HEK293 (cell line): Measurements from ENCODE around the gene FHIT.

Experiments used
- BCL11A ChIP-seq: fragments of 450-650 bp; formaldehyde crosslinking; IDR thresholded peaks from 2 replicates; pipeline ENCODE4 v1.5.1; 2016; ENCODE audit warnings: low read depth, missing biosample characterization, missing genetic modification characterization
- SP2 ChIP-seq: fragments of 450-650 bp; formaldehyde crosslinking; IDR thresholded peaks from 2 replicates; pipeline ENCODE4 v1.5.1; 2016; ENCODE audit warnings: missing biosample characterization, missing genetic modification characterization
- ZBTB21 ChIP-seq: fragments of 450-650 bp; formaldehyde crosslinking; IDR thresholded peaks from 2 replicates; pipeline ENCODE4 v1.5.1; 2017; ENCODE audit warnings: missing biosample characterization, missing genetic modification characterization
- ZNF175 ChIP-seq: fragments of 450-650 bp; formaldehyde crosslinking; IDR thresholded peaks from 2 replicates; pipeline ENCODE4 v1.5.1; 2016; ENCODE audit warnings: missing biosample characterization, missing genetic modification characterization
- ZNF266 ChIP-seq: fragments of 450-650 bp; formaldehyde crosslinking; IDR thresholded peaks from 2 replicates; pipeline ENCODE4 v1.5.1; 2016; ENCODE audit warnings: missing biosample characterization, missing genetic modification characterization, low read depth
- ZNF292 ChIP-seq: fragments of 450-650 bp; formaldehyde crosslinking; IDR thresholded peaks from 2 replicates; pipeline ENCODE4 v1.5.1; 2016; ENCODE audit warnings: low read depth, missing biosample characterization, missing genetic modification characterization, borderline replicate concordance
- TF ChIP-seq, protein P1 (sequence below): fragments of 450-650 bp; formaldehyde crosslinking; IDR thresholded peaks from 2 replicates; pipeline ENCODE4 v1.5.1; 2016; ENCODE audit warnings: missing biosample characterization, missing genetic modification characterization
- TF ChIP-seq, protein P2 (sequence below): sonication (generic); formaldehyde crosslinking; IDR thresholded peaks from 2 replicates; pipeline ENCODE4 v1.8.1; 2022; ENCODE audit warnings: mild to moderate bottlenecking, moderate library complexity, missing genetic modification reagents
- TF ChIP-seq, protein P3 (sequence below): fragments of 450-650 bp; formaldehyde crosslinking; IDR thresholded peaks from 2 replicates; pipeline ENCODE4 v1.5.1; 2016; ENCODE audit warnings: missing biosample characterization, missing genetic modification characterization

DNA sequence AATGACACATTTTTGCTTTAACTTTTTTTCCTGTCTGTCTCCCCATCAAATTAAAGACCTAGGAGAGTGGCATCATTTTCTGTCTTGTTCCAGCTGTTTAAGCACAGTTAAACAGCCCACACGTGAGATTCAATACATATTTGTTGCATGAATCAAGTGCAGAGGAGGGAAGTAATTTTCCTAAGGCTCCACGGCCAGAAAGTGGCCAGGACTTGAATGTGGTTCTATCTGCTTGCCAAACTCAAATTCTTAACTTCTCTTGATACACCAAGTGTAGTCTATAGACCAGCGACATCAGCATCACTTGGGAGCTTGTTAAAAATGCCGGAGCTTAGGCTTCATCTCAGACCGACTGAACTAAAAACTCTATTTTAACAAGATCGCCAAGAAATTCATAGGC lies 1476.6 kb downstream of the FHIT start:
- TF ChIP-seq, protein P1, sequence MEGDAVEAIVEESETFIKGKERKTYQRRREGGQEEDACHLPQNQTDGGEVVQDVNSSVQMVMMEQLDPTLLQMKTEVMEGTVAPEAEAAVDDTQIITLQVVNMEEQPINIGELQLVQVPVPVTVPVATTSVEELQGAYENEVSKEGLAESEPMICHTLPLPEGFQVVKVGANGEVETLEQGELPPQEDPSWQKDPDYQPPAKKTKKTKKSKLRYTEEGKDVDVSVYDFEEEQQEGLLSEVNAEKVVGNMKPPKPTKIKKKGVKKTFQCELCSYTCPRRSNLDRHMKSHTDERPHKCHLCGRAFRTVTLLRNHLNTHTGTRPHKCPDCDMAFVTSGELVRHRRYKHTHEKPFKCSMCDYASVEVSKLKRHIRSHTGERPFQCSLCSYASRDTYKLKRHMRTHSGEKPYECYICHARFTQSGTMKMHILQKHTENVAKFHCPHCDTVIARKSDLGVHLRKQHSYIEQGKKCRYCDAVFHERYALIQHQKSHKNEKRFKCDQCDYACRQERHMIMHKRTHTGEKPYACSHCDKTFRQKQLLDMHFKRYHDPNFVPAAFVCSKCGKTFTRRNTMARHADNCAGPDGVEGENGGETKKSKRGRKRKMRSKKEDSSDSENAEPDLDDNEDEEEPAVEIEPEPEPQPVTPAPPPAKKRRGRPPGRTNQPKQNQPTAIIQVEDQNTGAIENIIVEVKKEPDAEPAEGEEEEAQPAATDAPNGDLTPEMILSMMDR (tag by site-specific recombination): no peak
- TF ChIP-seq ZNF175 (tag by site-specific recombination): no peak
- TF ChIP-seq, protein P2, sequence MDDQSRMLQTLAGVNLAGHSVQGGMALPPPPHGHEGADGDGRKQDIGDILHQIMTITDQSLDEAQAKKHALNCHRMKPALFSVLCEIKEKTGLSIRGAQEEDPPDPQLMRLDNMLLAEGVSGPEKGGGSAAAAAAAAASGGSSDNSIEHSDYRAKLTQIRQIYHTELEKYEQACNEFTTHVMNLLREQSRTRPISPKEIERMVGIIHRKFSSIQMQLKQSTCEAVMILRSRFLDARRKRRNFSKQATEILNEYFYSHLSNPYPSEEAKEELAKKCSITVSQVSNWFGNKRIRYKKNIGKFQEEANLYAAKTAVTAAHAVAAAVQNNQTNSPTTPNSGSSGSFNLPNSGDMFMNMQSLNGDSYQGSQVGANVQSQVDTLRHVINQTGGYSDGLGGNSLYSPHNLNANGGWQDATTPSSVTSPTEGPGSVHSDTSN (CRISPR knock-in tag): no peak
- TF ChIP-seq, protein P3, sequence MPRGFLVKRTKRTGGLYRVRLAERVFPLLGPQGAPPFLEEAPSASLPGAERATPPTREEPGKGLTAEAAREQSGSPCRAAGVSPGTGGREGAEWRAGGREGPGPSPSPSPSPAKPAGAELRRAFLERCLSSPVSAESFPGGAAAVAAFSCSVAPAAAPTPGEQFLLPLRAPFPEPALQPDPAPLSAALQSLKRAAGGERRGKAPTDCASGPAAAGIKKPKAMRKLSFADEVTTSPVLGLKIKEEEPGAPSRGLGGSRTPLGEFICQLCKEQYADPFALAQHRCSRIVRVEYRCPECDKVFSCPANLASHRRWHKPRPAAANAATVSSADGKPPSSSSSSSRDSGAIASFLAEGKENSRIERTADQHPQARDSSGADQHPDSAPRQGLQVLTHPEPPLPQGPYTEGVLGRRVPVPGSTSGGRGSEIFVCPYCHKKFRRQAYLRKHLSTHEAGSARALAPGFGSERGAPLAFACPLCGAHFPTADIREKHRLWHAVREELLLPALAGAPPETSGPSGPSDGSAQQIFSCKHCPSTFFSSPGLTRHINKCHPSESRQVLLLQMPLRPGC (tag by site-specific recombination): no peak
- no peak for TF ChIP-seq ZBTB21 (tag by site-specific recombination)
- no peak for TF ChIP-seq SP2 (tag by site-specific recombination)
- TF ChIP-seq BCL11A (tag by site-specific recombination): no peak
- no peak for TF ChIP-seq ZNF266 (tag by site-specific recombination)
- no peak for TF ChIP-seq ZNF292 (tag by site-specific recombination)
